Astrocyte of the spinal cord (primary cell): ENCODE data around the gene DOCK7.
A peak's percentile ranks its signal among the peaks of the same experiment; 100 is the strongest.

Experiments
- DNase-seq: peaks from one replicate; pipeline ENCODE4 v3.0.0; 2011; ENCODE audit warnings: low read depth, low spot score
- H3K4me3 ChIP-seq: 2 replicates; pipeline ENCODE4 v1.5.1; 2011; ENCODE audit warnings: low read depth, mild to moderate bottlenecking, low read length, moderate library complexity
- in situ Hi-C: cut with HindIII; loops from 2 replicates; pipeline ENCODE4 v1.10.0; 2017; ENCODE audit warnings: low sequenced_read_pairs
- TF ChIP-seq, protein P1 (sequence below): IDR thresholded peaks from 2 replicates; pipeline ENCODE4 v1.5.1; 2012; ENCODE audit warnings: low read depth, mild to moderate bottlenecking, low read length, inconsistent platforms

DOCK7 gene

DNA sequence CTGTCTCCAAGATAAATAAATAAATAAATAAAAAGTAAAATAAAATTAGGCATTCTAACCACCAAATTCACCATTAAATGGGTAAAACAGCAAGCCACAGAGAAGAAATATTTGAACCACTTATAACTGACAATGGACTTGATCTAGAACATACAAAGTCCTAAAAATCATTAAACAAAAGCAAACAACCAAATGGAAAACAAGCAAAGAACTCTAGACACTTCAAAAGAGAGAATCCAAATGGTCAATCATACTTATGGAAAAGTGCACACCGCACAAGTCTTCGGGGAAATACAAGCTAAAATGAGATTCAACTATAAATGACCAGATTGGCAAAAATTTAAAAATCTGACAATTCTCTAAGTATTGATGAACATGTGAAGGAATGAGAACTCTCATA is 164.3 kb downstream of the DOCK7 start:
- TF ChIP-seq, protein P1, sequence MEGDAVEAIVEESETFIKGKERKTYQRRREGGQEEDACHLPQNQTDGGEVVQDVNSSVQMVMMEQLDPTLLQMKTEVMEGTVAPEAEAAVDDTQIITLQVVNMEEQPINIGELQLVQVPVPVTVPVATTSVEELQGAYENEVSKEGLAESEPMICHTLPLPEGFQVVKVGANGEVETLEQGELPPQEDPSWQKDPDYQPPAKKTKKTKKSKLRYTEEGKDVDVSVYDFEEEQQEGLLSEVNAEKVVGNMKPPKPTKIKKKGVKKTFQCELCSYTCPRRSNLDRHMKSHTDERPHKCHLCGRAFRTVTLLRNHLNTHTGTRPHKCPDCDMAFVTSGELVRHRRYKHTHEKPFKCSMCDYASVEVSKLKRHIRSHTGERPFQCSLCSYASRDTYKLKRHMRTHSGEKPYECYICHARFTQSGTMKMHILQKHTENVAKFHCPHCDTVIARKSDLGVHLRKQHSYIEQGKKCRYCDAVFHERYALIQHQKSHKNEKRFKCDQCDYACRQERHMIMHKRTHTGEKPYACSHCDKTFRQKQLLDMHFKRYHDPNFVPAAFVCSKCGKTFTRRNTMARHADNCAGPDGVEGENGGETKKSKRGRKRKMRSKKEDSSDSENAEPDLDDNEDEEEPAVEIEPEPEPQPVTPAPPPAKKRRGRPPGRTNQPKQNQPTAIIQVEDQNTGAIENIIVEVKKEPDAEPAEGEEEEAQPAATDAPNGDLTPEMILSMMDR, result no peak
- DNase-seq, result no peak
- in situ Hi-C loops, result no loop called here

DNA sequence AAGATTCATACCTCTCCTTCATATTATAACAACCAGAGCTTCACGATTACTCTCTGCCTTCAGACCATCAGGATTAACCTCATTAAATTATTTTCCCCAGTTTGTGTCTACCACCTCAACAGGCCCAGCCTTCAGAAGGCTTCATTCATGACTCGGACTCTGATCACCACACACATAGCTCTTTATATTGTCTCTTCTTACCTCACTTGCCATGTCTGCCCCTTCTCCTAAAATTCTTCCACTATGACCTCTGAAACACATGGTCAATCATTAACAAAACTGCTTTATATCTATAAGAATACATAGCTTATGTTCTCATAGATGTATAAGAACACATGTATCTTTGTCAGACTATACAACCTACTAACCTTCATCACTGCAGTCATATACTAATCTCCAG is 171.6 kb downstream of the DOCK7 start:
- TF ChIP-seq, protein P1, result no peak
- H3K4me3 ChIP-seq, result no peak overlapping the region
- in situ Hi-C loops, result no loop called here
- no peak for DNase-seq

More for the DNA sequence above, 164.3 kb downstream of the DOCK7 start:
- no peak overlapping the region for H3K4me3 ChIP-seq

DNA sequence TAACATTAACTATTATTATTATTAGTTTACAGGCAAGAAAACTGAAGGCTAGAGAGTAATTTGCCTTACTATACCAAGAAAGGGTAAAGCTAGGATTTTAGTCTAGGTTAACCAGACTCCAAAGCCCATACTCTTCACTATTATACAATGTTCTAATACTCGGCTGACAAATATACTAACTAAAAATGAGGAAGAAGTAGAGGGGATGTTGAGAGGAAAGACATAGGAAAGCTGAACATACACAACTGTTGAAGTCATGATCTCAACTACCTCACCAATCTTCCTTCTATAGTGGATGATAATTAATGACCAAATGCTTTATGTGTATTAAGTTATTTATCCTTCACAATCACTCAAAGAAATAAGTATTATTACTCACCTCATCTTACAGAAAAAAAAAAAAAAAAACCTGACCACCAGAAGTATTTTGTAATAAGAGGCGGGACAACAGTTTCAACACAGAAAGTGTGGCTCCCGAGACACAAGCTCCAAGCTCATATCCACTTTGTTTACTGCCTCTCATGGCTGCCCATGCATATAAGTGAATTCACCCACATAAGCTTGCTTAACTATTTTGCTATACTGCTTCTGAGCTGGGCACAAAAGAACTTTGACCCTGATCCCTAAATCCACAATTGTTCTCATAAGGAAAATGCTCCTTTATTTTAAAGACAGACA is 173.3 kb downstream of the DOCK7 start:
- TF ChIP-seq, protein P1, result no peak
- no peak overlapping the region for H3K4me3 ChIP-seq
- in situ Hi-C loops, result no loop called here
- no peak for DNase-seq

DNA sequence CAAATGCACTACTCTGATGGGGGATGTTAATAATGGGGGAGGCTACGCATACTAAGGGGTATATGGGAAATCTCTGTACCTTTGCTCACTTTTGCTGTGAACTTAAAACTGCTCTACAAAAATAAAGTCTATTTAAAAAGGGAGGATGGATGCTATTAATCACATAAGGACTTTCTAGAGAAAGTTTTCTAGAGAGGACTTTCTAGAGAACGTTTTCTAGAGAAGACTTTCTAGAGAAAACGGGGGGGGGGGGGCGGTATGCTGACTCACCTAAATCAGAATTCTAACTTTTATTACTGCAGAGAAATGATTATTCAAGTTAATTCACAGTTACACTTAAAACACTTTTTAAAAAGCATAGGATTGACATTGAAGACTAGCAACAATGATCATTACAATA is 175.2 kb downstream of the DOCK7 start:
- TF ChIP-seq, protein P1, result no peak
- no peak overlapping the region for H3K4me3 ChIP-seq
- in situ Hi-C loops, result no loop called here
- DNase-seq, result no peak

DNA sequence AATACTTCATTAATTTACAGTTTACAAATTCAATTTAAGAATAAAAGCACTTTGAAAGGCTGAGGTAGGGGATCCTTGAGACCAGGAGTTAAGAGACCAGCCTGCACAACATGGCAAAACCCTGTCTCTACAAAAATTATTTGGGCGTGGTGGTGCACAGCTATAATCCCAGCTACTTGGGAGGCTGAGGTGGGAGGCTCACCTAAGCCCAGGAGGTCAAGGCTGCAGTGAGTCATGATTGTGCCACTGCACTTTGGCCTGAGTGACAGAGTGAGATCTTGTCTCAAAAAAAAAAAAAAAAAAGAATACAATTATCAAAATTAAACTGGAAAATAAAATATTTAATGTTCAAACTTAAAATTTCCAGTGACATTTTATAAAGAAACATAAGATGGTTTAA is 179.2 kb downstream of the DOCK7 start:
- TF ChIP-seq, protein P1, result no peak
- DNase-seq, result no peak
- in situ Hi-C loops, result no loop called here
- no peak overlapping the region for H3K4me3 ChIP-seq

DNA sequence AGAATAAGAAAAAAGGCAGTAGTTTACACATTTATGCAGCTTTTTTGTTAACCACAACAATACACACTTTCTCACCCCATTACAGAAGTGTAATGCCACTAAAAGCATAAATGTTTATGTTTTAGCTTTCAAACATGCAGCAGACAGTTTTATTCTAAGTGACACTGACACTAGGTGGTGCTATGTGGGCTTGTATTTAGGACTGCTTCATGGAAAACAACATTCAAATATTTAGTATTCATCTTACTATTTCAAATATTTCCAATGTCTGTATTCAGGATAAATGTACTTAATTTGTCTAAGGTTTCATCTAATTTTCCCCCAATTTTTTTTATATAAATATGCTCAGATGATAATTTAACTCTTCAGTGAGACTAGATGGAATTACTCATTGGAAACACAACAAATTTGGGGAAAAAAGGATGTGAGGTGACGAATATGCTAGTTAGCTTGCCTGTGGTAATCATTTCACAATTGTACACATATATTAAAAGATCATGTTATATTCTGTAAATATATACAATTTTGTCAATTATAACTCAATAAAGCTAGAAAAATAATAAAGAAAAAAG is 179.9 kb downstream of the DOCK7 start:
- in situ Hi-C loops, result no loop called here
- TF ChIP-seq, protein P1, result peak; percentile 65
- peak; percentile 60 for DNase-seq
- no peak overlapping the region for H3K4me3 ChIP-seq
